Endothelial cell of hepatic sinusoid (primary cell): ENCODE measurements around the gene PRX.
"Not testable (repeated sequence)": the region's sequence is repeated elsewhere in the genome, so short reads cannot be mapped to it uniquely, and the experiment has no call there.

ENCODE experiments used
- in situ Hi-C: cut with HindIII; loops from 2 replicates; pipeline ENCODE4 v1.10.0; 2017; ENCODE audit warnings: low sequenced_read_pairs

Gene PRX

DNA sequence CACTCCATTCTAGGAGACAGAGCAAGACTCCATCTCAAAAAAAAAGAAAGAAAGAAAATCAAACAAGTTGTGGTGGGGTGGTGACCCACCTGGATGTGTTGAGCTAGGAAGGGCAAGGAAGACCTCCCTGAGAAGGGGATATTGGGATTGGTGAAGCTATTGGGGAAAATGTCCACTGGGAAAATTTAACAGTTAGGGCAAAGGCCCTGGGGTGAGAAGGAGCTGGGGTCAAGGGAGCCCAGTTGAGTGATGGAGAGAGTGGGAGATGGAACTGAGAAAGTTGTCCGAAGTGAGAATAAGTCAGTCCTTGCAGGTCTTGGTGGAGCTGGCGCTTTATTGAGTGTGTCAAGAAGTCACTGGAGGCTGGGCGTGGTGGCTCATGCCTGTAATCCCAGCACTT, 25.1 kb upstream of the PRX start:
- in situ Hi-C loops = no loop called here

DNA sequence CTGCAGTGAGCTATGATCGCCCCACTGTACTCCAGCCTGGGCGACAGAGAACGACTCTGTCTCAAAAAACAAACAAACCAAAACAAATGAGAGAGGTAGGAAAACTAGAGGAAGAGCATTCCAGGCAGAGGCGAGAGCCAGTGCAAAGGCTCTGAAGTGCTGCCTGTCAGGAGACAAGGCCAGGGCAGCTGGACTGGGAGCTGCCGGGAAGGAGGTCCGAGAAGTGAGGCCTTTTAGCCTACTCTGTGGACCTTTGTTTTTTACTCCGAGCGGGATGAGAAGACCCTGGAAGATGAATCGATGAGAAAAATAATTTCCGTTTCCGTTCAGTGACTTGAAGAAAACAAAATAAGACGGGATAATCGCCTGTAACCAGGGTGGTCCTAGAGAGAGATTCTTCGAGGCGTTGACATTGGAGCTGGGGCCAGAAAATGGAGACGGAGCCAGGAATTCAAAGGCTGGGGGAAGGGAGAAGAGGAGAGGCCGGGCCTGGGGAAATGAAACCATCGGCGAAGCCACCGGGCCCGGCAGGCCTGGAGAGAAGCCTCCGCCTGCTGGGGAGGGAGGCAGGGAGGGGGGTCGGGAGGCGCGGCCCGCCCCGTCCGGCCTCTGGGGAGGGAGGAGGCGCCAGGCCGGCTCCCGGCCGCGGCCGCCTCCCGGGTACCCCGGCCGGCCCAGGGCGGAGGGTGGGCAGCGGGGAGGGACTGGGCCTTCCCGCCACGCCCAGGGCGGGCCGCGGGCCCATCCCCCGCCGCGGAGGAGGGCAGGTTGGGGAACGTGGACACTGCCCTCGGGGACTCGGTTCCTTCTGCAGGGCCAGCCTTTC, 20.4 kb upstream of the PRX start:
- in situ Hi-C loops = no loop called here

DNA sequence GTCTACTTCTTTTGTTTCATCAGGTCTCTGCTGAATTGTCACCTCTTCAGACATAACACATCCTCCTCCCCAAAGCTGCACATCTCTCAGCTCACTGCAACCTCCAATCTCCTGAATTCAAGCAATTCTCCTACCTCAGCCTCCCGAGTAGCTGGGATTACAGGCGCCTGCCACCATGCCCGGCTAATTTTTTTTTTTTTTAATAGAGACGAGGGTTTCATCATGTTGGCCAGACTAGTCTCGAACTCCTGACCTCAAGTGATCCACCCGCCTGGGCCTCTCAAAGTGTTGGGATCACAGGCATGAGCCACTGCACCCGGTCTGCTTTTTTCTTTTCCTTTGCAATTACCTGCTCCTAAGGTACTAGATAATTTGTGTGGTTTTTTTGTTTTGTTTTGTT, 19.6 kb upstream of the PRX start:
- in situ Hi-C loops = not testable (repeated sequence)

DNA sequence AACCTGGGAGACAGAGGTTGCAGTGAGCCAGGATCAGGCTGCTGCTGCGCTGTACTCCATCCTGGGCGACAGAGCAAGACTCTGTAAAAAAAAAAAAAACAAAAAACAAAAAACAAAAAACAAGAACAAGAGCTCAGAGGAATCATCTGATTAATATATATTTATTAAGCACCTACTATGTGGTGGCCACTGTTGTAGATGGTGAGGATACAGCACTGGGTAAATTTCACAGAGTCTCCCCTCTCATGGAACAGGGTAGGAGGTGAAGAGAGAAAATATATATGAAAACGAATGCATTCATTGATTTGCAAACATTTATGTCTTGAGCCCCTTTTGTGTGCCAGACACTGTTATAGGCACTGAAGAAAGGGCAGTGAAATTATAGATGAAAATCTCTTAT, 18.5 kb upstream of the PRX start:
- in situ Hi-C loops = no loop called here

DNA sequence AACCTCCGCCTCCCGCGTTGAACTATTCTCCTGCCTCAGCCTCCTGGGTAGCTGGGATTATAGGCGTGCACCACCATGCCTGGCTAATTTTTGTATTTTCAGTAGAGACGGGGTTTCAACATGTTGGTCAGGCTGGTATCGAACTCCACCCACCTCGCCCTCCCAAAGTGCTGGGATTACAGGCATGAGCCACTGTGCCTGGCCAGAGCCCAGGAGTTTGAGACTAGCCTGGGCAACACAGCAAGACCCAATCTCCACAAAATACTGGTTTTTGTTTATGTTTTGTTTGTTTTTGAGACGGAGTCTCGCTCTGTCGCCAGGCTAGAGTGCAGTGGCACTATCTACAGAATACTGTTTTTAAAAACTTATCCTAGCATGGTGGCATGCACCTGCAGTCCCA, 17.1 kb upstream of the PRX start:
- in situ Hi-C loops = not testable (repeated sequence)

DNA sequence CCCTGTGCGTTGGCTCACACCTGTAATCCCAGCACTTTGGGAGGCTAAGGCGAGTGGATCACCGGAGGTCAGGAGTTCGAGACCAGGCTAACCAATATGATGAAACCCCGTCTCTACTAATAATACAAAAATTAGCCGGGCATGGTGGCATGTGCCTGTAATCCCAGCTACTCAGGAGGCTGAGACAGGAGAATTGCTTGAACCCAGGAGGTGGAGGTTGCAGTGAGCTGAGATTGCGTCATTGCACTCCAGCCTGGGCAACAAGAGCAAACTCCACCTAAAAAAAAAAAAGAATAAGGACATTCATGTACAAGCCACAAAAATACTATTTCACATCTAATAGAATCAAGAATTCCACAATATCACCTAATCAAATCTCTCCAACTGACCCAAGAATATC, 15.0 kb upstream of the PRX start:
- in situ Hi-C loops = not testable (repeated sequence)

DNA sequence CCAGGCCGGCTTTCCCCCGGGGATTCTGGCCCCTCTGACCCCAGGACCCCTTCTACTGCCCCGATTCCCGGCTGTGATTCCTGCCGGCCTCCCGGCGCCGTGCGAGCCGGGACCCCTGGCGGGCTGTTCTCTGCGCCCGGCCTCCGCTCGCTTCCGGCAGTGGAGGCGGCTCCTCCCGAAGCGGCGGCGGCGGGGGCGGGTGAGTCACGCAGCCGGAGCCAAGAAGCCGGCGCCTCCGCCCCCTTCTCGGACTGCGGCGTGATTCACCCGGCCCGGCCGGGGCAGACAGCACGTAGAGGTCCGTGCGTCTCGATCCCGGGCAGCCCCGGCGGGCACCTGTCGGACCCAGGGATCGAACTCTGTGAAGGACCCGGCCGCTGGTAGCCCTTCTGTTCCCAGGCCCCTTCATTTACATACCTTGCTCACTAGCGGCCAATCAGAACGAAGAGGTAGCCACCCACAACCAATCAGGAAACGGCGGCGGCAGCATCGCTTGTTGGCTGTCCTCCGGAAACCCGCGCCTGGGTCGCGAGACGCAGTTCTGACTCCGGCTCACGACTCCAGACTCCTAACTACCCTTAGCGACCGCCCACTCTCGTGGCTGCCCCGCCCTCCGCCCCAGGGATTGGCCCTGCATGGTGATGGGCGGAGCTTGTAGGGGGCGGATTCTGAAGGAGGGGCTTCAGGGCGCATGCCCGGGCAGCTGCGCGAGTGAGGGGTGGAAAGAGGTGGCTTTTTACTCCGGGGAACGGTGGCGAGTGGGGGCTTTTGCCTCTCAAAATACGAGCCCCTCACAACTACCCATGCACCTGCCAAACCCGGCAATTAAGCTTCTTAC, 12.5 kb upstream of the PRX start, which contains the start of gene SERTAD1:
Gene SERTAD1 (minus strand): TSS at position 543 of the 838 bp plus-strand sequence. CDS start 2,446 bp downstream, outside the sequence.
- in situ Hi-C loops = no loop called here

DNA sequence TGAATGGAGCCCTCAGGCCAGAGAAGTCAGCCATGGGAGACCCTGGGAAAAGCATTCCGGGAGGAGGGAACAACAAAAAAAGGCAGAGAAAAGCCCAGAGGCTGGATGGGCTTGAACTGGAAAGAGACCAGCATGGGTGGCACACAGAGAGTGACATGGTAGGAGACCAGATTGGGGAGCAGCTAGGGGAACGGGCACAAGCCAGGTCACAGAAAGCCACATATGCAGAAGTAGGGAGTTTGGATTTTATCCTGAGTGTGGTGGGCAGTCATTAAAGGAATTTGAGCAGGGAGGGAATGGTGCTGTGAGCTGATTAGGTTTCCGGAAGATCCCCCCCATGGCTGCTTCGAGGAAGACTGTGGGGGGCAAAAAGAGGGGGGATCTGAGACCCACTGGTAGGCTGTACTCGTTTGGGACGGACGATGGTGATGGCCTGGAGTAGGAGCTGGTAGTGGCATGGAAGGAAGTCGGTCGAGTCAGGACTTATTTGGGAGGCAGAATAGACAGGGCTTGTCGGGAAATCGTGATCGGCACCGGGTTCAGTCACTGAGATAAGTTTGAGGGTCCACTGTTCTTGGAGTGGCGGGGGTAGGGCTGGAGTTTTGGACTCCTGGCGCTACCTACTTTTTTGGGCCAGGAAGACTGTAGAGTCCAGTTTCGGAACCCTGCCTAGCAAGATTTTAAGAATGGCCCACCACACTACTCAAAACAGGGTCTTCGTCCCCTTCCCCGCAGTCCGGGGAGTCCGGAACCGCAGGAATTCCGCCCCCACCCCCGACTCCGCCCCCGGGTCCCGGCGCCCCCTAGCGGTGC, 11.7 kb upstream of the PRX start:
- in situ Hi-C loops = no loop called here

DNA sequence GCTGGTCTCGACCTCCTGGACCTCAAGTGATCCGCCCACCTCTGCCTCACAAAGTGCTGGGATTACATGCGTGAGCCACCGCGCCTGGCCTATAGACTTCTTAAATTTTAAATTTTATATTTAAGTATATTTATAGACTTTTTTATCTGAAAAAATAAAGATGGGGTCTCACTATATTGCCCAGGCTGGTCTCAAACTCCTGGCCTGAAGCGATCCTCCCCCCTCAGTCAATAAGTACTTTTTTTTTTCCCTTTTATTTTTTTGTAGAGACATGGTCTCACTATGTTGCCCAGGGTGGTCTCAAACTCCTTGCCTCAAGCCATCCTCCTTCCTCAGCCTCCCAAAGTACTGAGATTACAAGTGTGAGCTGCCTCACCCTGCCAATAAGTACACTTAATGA, 10.8 kb upstream of the PRX start:
- in situ Hi-C loops = no loop called here

DNA sequence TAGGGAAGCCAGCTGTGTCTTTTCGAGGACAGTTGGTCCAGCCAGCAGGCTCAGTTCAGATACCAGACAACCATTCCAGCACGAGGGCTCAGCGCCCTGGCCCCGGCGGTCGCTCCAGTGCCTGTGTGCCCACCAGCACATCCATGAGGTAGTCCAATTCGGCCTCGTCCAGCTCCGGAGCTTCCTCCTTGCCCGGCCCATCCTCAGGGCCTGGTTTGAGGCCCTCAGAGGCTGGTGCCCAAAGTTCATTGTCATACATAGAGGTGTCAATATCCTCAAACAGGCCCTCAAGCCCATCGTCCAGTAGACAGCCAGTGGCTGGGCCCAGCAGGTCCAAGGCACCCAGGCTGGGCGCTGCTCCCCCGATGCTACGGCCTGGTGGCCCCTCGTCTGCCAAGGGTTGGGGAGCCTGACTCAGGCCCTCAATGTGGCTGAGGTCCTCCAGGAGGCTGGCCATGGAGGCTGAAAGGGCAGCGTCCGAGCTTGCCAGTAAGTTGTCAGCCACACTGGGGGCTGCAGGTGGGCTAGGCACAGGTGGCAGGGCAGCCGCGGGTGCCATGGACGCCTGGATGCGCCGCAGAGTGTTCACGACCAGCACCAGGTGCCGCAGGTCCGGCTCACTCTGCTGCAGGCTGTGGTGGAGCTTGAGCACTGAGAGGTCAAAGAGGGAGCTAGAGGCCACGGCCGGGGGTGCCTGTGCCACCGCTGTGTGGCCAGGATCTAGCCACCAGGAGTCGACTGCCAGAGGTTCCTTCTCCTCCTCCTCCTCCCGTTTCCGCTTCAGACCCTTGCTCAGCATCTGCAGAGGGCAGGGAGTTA, 9.8 kb upstream of the PRX start:
- in situ Hi-C loops = no loop called here

DNA sequence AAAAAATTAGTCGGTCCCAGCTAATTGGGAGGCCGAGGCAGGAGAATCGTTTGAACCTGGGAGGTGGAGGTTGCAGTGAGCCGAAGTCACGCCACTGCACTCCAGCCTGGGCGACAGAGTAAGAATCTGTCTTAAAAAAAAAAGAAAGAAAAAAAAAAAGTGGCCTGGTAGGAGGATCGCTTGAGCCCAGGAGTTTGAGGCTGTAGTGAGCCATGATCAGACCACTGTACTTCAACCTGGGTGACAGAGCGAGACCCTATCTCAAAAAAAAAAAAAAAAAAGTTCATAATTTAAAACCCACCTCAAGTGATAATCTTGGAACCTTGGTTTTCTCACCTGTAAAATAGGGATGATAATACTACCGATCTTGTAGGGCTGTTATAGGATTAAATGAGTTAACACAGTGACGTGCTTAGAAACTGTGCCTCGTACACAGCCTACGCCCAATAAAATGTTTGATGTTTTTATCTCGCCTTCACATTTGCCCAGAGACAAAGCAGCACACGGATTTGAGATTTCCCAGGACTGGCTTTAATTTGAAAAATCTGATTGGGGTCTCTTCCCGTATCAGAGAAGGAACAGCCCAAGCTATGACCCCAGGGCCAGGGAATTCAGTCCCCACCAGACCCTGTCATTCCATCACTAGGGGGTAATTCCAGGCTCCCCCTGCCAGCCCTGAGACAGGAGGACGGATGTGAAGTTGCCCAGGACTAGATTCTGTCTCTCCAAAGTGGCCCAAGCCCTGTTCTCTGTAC, 9.0 kb upstream of the PRX start:
- in situ Hi-C loops = no loop called here

DNA sequence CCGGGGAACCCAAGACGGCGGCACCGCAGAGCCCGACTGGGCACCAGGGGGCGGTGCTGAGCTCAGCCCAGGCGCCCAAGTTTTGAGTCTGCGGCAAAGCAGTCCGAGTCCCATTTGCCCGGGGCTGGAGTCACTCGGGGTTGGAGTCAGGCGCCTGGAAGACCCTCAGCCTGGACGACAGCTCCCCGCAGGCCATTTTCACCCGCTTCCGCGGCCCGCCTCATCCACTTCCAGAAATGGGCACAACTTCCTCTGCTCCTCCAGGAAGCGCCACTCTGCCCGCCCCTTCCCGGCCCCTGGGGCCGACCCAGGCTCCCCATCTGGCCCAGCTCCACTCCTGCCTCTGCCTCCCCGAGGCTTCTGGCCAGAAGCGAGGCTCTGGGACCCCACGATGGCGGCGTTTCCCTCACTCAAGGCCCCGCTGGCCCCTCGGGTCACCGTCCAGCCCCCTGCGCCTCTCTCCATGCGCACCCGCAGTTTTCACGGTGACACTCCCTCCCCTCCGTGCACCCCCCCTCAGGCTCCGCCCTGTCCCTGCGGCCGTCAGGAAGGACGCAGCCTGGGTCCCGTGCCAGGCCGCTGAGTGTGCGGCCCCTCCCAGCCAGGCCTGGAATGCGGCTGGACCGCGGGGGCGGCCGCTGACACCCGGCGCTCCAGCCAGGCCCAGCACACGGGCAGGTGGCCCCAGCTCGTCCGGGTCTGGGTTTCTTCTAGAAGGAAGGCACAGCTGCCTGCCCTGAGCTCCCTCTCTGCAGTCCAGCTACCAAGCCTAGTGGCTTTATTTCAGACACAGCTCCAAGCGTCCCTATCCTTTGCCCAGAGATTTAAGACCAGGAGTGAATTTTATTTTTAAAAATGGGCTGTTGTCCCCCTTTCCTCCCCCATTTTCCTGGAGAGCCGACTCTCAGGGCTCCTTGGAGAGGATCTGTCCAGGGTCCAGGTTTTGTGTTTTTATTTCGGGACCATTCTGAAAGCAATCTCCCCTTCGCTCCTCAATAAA, 7.9 kb upstream of the PRX start:
- in situ Hi-C loops = no loop called here

DNA sequence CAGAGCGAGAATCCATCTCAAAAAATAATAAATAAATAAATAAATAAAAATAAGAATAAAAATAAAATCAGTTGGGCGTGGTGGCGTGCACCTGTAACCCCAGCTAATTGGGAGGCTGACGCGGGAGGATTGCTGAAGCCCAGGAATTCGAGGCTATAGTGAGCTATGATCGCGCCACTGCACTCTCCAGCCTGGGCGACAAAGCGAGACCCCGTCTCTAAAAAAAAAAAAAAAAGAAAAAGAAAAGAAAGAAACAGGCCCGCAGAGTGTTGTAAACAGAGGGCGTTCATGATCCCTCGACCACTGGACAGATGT, 7.2 kb upstream of the PRX start:
- in situ Hi-C loops = no loop called here

DNA sequence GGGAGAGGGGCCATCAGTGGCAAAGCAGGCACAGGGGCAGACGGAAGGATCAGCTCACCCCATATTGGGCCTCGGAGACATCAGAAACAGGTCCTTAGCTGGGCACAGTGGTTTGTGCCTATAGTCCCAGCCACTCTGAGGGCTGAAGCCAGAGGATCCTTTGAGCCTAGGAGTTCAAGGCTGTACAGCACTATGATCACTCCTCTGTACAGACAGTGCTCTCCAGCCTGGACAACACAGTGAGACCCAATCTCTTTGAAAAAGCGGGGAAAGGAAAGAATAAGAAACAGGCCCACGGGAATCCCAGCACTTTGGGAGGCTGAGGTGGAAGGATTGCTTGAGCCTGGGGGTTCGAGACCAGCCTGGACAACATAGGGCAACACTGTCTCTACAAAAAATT, 6.6 kb upstream of the PRX start:
- in situ Hi-C loops = no loop called here

DNA sequence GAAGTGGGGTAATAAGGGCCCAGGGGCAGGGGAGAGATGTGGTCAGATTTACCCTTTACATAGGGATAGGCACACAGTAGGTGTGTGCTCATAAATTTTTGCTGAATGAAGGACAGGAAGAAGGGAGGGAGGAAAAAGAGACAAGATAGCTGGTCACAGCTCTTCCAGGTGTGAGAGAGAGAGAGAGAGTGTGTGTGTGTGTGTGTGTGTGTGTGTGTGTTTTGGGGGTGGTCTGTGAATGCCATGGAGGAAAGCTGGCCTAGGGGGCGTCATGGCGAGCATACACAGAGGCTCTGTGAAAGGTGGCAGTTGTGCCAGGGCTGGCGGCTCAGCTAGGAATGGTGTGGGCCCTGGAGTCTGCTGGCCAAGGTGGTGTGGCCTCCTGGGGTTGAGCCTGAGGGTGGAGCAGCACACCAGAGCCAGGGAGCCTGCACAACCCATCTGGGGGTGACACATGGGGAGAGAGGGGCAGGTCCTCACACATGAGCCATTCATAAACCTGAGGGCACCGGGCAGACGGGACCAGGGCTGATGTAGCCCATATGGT, 6.0 kb upstream of the PRX start:
- in situ Hi-C loops = no loop called here

DNA sequence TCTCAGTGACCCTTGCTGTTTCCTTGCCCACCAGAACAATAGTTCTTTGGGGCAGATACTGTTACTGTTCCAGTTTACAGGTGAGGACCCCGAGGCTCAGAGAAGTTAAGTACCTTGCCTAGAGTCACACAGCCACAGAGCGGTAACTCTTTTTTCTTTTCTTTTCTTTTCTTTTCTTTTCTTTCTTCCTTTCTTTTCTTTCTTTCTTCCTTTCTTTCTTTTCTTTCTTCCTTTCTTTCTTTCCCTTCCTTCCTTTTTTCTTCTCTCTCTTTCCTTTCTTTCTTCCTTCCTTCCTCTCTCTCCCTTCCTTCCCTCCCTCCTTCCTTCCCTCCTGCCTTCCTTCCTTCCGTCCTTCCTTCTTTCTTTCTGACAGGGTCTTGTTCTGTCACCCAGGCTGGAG, 4.9 kb upstream of the PRX start:
- in situ Hi-C loops = no loop called here

DNA sequence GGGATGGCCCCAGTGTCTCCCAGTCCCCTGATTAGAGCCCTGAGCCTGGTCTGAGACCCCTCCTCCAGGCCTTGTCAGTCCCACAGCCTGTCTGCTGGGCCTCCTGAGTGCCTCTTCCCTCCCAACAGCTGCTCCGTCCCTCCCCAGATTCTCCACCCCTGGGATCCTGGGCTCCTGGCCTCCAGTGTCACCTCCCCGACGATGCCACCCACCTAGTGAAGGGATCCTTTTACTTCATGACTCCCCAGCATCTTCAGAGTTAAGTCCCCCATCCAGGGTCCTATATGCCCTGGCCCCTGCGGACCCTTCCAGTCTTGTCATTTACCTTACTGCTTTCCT, 4.4 kb upstream of the PRX start:
- in situ Hi-C loops = no loop called here

DNA sequence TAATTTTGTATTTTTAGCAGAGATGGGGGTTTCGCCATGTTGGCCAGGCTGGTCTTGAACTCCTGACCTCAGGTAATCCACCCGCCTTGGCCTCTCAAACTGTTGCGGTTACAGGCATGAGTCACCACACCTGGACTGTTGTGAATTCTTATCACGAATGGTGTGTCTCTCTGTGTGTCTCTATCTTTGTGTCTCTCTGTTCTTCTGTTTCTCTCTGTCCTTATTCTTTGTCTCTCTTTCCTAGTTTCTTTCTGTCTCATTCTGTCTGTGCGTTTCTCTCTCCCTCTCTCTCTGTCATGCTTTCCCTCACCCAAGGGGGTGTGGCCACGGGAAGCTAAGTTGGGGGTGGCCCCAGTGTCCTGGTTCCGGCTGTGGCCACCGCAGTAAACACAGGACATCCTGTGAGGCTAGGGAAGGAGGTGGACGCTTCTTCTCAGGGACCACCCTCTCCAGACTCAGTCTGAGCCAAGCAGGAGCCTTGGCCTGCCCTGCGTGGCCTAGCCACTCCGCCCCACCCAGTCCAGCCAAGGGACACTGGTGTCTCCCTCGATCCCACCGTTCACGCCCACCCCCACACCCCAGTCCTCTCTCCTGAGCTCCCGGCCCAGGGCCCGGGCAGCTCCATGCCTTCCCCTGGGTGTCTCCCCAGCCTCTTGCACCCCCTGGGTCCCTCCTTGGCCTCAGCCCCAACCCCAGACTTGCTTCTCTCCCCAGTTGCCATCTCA, 3.9 kb upstream of the PRX start:
- in situ Hi-C loops = no loop called here
